ENCODE results near the gene CFL1. TPM values are rescaled to one million over a fixed set of nuclear protein-coding genes. Genes with fewer than 3 reads are reported as not detected.

CFL1 gene
- polyA plus RNA-seq, 1 of the 3 experiments (the other 2 are of a cell fraction): 4,252 TPM

GRCh38 chr11:65860278-65861164 is 2.5 kb upstream of the CFL1 start, which contains the start of gene MUS81 (continued):
- TF ChIP-seq PBX3 (IDR thresholded peaks at IDR 0.05): peak; percentile 84
- TF ChIP-seq RXRA (IDR thresholded peaks at IDR 0.05; ENCODE audit: borderline replicate concordance, low read depth): no peak
- TF ChIP-seq NRF1 (IDR thresholded peaks at IDR 0.05; ENCODE audit: low read depth, low read length): no peak
- peak; percentile 91 for TF ChIP-seq CTCF (IDR thresholded peaks at IDR 0.05)
- TF ChIP-seq RAD21 (IDR thresholded peaks at IDR 0.05; ENCODE audit: low read length): no peak
- TF ChIP-seq USF1 (IDR thresholded peaks at IDR 0.05; ENCODE audit: borderline replicate concordance, low read depth): peak; percentile 51; the same call in 1 of the 2 replicates
- TF ChIP-seq GATA2 (CRISPR knock-in tag; IDR thresholded peaks at IDR 0.05): no peak
- TF ChIP-seq GABPA (IDR thresholded peaks at IDR 0.05; ENCODE audit: low read depth): peak; percentile 84
- TF ChIP-seq ELF1 (IDR thresholded peaks at IDR 0.05): peak; percentile 83
- TF ChIP-seq FOSL2 (IDR thresholded peaks at IDR 0.05; ENCODE audit: borderline replicate concordance, low read depth): no peak
- TF ChIP-seq MEF2A (IDR thresholded peaks at IDR 0.05; ENCODE audit: borderline replicate concordance, low read depth): no peak
- no peak for TF ChIP-seq TEAD4 (IDR thresholded peaks at IDR 0.05; ENCODE audit: borderline replicate concordance, insufficient read depth)
- peak; percentile 83 for TF ChIP-seq YY1 (IDR thresholded peaks at IDR 0.05; ENCODE audit: low read depth)
- peak; percentile 62; the same call in 1 of the 2 replicates for TF ChIP-seq MXI1 (IDR thresholded peaks at IDR 0.05; ENCODE audit: low read depth, low read length)
- peak; percentile 69; the same call in 1 of the 2 replicates for TF ChIP-seq ZBTB33 (IDR thresholded peaks at IDR 0.05; ENCODE audit: borderline replicate concordance, low read depth)
- TF ChIP-seq CHD2 (IDR thresholded peaks at IDR 0.05; ENCODE audit: low read length, partially characterized antibody): peak; percentile 82
- no peak for TF ChIP-seq FOXM1 (IDR thresholded peaks at IDR 0.05; ENCODE audit: low read depth)
- peak; percentile 54; the same call in 1 of the 2 replicates for TF ChIP-seq TCF12 (IDR thresholded peaks at IDR 0.05)
- TF ChIP-seq FOXJ3 (CRISPR knock-in tag; IDR thresholded peaks at IDR 0.05): no peak

All from SK-N-SH (cell line).